GM18505 (cell line): ENCODE results near the gene SLC35E1.

Experiments used
- ATAC-seq: cut with Tn5 transposase; IDR thresholded peaks from one replicate; pipeline ENCODE4 v1.9.1; 2021; ENCODE audit not compliant: unreplicated experiment
- POLR2A ChIP-seq: IDR thresholded peaks from 4 replicates; pipeline ENCODE4 v1.6.1; 2011; ENCODE audit warnings: borderline replicate concordance; ENCODE audit not compliant: insufficient read depth, insufficient read length; ENCODE audit errors: extremely low read depth

The SLC35E1 gene

DNA sequence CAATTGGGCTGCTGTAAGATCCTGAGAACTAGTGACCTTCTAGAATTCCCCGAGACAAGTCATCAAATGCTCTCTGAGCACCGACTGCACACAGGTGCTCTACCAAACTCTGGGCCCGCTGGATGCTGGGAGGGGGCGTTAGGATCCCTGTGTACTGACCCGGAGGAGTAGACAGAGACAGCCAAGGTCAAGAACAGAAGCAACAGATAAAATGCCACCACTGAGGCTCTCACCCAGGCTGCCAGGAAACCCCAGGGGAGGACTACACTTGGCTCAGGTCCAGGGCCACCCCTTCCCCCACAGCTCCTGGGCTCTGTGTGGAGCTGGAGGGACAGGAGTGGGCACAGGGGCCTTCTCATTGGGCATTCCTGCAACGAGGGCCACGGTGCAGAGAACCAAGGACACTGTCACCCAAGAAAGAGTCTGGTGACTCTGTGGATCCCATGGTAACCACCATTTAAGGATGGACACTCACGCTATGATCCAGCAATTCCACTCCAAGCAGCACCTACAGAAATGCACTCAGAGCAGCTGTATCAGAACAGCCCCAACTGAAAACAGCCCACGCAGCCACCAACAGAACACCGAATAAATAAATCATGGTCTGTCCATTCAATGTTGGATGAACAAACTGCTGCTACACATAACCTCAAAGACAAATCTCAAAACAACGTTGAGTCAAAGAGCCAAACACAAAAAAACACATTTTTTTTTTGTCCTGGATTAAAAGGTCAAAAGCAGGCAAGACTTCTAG is 16.8 kb upstream of the SLC35E1 start:
- peak; percentile 2 for ATAC-seq
- TF ChIP-seq POLR2A: no peak

DNA sequence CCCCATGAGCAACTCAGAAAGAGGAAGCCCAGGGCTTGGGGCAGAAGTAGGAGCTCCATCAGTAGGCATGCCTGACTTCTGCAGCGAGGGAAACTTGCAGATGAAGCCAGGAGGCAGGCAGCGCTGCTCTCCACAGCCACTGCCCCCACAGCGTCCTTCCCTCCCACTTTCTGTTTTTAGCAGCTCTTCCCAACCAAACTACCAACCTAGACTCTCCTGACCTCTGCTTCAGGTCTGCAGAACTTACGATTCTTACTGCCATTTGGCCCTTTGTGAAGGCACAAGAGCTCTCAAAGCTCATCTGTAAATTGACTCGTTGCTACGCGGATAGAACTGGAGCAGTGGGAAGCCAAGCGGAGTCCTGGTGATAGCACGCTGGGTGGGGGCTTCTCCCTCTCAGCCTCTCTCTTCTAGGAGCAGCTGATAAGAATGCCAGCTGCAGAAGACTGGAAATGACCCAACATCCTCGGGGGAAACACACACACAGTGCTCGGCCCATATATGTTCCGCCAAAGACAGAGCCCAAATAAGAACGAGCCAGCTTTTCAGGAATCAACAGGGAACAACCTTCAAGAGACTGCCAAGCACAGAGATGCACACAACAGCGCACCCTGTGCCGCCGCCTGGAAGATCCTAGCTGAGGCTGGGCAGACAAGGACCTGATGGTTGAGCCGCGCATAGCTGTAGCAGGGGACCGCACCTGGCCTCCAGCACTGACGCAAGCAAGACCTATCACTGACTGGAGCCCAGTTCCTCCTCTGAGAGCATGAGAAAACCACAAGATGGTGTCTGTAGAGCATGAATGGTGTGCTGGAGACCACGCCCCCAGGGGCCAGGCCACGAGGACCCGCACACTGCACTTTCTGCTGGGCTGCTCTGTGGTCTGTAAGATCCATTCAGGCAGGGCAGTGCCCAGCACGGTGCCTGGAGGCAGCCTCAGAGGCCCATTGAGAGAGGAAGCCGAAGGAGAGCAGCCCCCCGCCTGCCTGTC is 15.9 kb upstream of the SLC35E1 start:
- peak; percentile 43 for ATAC-seq
- TF ChIP-seq POLR2A: peak; percentile 88

DNA sequence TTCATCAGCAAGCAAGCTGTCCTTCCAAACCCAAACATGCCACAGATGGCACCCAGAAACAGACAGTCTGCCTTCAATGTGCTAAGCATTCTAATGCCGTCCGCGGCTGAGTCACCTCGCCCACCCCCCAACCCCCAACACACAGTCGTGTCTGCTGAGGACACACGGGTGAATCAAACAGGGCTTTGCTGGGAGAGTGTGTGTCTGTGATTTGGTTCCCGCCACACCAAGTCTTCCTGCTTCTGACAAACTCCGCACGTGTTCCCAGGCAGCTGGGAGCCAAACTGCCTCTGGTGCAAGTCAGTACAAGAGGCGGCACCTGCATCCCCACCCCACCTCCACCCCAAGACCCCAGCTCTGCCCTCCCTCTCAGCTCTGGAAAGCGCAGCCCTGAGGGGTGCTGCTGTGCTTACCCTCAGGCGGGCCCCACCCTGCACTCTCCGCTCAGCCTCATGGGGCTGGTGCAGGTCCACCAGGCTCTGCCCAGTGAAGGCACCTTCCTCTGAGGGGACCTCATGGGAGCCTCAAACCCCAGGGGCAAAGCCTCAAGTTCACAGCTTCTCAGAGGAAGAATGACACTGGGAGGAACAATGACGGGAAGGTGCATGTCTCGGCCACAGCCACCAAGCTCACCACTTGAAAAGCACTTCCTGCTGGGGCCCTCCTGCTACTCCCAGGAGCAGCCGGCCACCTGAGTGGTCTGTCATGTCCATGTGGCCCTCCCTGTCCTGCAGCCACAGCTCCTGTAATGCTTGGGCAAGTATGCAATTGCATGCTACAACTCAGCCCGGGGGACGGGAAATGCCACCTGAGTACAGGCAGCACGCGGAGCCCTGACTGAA is 15.0 kb upstream of the SLC35E1 start:
- peak; percentile 56 for TF ChIP-seq POLR2A
- ATAC-seq: no peak

DNA sequence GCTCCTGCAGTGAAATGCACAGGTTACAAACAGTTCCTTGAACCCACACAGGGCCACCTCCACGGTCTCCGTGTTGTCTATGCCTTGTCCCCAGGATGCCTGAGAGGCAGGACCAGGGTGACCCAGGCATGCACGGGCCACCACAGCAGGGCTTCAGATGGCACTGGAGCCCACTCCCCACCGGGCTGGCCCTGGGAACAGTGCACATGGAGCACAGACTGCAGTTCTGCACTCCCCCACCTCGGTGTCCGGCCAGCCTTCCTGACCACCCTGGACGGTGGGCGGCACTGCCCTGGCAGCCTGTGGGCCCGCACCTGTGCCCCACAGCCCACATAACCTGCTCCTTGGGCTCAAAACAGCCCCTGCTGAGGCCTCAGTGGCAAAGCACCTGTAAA is 14.3 kb upstream of the SLC35E1 start:
- no peak for TF ChIP-seq POLR2A
- no peak for ATAC-seq

DNA sequence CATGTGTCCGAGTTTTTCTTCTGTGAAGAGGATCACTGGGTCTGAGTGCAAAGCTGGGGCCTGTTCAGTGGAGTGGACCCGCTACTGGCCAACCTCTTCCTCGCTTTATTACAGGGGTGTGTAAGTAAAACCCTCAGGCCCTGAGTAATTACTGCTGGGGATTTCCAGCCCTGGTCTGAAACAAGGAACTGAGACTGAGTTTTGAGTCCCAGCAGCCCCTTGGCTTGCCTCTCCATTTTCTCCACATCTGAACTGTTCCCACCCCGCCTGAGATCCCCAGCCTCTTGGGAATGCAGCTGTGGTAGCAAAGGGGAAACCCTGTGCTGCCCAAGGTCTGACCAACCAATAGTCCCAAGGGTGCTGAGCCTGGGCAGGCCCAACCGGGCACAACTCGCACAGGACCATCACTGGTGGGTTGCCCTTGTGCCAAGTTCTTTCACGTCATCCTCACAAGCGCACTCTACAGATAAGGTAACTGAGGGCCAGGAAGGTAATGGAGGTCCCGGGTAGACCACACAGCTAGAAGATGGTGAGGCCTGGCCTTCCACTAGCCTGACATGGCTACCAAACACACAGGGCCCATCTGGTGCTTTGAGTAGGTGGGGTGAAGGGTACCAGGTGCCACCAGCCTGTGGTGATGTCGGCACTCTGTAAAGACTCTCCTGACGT is 13.7 kb upstream of the SLC35E1 start:
- ATAC-seq: no peak
- peak; percentile 80 for TF ChIP-seq POLR2A

DNA sequence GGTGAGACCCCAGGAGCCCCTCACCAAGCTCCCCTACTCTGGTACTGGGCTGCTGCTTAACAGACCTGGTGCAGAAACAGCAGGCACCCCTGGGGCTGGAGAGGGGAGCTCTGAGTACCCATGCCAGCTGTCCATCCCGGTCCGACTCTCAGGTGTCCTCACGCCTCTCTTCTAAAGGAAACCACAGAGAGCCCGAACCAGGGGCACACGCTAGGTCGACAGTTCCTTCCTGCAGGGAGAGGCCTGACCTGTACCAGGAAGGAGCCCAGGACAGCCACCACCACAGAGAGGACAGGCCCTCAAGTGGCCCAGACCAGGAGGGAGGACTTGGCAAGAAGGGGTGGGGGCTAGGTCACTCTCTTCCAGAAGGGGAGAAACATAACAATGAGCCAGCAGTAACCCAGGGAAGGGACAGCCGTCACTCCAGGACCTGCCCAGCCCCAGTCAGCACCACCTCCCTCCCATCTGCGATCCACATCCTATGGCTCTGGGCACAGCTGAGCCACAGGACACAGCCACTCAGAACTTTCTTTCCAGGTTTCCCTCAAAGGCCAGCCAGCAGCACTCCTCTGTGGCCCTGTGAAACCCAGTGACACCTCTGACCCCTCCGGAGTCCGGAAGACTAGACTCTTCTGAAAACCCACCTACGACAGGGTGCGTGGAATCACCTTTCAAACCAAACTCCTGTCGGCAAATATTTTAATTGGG is 13.0 kb upstream of the SLC35E1 start:
- ATAC-seq: no peak

DNA sequence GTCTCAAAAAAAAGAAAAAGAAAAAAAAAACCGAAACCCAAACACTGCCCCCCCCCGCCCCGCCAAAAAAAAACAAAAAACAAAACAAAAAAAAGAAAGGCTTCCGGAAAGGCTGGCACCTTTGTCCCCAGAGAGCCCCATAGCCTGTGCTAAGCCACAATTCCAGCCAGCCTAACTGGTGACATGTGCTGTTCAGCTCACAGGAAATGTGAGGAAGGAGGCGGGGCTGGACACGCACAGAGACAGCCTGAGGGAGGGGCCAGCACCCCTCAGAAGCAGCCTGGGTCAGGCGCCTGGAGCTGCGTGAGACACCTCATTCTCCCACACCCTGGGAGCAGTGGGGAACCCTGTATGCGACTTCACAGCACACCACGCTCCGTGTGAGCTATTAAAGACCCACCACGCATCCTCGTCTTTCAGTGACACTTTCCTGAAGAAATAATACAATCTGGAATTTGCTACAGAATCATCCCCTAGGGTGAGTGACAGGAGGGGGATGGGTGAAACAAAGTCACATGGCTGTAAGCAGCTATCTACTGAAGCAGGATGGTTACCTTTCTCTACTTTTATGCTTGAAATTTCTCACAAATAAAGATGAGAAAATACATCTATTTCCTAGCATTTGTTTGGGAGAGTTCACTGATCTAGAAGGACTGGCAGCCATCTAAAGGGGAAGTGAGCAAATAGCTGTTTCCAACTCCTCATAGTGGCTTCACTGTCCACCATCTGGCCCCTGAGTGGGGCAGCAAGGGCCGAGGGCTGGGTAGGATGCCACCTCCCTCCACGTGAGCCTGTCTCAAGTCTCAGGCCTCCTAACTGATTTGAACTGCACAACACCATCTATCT is 12.3 kb upstream of the SLC35E1 start:
- peak; percentile 96 for TF ChIP-seq POLR2A
- ATAC-seq: peak; percentile 51

More for the DNA sequence above, 13.0 kb upstream of the SLC35E1 start:
- no peak for TF ChIP-seq POLR2A

DNA sequence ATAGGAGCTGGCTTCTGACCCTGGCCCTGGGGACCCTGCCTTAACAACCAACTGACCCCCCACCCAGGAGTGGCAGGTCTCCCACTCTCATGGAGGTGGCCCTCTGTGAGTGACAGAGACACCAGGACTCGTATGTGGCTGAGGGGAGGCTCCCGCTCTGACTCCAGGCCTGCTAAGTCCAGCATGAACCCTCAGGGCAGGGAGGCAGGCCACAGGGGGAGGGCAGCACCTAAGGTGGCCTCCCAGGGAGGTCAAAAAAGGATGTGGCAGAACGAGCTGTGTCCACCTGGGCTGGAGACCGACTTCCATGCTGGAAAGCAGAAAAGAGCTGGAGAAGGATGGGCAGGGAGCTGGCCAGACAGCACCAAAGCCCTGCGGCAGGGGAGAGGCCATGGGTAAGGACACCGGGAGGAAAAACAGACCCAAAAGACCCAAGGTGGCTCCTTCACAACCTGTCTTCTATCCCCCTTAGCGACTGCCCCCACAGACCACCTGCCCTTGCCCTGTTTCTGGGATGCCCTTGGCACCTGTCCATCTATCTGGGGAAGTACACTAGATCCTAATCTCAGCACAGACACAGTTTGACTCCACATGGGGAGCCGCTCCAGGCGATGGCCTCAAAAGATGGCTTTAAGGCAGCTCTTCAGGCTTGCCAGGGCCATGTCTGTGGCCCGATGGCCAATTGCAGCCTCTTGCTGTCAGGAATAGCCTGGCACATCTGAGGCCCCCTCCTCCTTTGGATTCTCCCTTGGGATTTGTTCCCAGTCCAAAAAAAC is 10.5 kb upstream of the SLC35E1 start:
- ATAC-seq: no peak
- TF ChIP-seq POLR2A: no peak

DNA sequence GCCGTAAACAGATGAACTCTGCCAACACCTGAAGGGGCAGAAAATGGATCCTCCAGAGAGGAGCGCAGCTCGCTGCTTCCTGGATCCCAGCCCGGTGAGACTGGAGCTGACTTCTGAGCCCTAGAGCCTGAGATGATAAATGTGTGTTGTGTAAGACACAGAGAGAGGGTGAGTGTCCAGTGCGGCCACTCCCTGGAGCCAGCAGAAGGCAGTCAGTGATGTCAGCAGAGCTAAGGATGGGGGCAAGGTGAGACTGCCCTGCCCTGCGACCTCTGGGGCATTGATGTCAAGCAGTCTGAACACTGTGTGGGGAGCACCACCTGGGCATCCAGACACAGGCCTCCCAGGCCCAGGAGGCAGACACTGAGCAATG is 9.7 kb upstream of the SLC35E1 start:
- no peak for TF ChIP-seq POLR2A
- no peak for ATAC-seq

DNA sequence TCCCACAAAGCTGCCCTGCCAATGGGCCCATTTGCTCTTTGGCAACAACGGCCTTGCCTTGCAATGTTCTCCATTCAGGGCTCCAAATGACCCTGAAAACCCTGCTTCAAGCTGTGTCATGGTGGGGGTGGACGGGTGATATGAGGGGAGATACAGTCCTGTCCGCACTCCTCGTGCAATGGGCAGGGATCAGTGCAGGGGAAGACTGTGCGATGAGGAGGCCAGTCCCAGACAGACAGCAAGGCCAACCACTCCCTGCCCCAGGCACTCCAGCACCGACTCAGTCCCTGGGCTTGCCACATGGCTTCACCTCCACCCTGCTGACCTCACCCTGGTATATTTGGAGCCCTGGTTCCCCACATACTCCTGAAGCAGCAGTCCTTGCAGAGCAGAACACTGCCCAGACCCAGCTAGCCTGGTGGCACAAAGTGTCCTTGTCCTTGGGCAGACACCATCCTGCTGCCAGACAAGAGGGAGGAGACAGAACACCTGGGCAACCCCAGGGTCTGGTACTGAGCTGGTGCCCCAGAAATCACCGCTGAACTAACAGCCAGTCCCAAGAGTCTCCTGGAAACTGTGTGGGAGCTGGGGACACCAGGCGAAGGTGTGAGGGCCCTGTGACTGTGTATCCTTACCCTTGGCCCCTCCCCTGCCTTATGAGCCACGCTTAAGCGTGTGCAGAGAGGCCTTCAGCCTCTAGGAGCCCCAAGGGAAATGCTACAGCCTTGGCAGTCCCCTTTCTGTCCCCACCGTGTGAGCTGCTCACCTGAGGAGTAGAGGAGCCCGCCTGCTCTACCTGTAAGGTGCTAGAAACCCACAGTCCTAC is 9.1 kb upstream of the SLC35E1 start:
- no peak for TF ChIP-seq POLR2A
- ATAC-seq: no peak
